GM19463 (cell line): ENCODE data around the gene C11orf52.
A peak's percentile ranks its signal among the peaks of the same experiment; 100 is the strongest.
"Not testable (repeated sequence)": the region's sequence is repeated elsewhere in the genome, so short reads cannot be mapped to it uniquely, and the experiment has no call there.

Source experiments
- ATAC-seq: cut with Tn5 transposase; IDR thresholded peaks from one replicate; pipeline ENCODE4 v1.9.1; 2021; ENCODE audit warnings: mild to moderate bottlenecking, moderate library complexity; ENCODE audit not compliant: unreplicated experiment

Gene C11orf52, protein sequence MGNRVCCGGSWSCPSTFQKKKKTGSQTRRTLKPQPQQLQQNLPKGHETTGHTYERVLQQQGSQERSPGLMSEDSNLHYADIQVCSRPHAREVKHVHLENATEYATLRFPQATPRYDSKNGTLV

DNA sequence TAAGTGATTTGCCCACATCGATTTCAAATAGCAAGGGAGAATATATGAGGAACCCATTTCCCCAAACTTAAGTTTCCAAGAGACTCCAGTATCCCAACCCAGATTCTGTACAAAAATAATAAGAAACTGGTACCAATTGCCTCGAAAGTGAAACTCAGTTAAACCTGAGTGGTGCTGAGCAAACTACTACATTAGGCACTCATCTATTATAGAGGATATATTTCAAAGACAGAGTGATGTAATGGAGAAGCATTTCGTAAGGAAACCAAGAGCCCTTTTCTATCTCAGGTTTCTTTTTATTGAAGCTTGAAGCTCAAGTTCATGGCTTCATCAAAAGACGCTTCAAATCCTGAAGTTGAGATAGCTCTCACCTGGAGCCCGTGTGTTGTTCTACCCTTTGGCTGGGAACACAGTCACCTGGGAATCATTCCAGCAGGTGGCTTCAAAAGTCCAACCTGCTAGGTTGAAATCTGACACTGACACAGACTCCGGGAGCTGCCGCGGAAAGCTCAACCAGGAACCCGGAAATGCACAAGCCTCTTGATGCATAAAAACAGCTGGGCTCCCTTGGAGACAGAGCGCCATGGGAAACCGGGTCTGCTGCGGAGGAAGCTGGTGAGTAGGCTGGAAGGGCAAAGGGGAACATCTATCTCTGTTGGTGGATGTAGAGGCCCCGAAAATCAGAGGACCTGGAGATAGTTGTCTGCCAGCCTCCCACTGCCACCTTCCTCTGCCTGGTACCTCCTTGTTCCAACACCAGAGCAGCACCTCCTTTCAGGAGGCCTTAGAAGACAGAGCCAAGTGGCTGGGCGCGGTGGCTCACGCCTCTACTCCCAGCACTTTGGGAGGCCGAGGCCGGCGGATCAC lies at the start of gene C11orf52:
C11orf52 (plus strand) TSS at position 524 of the 867 bp plus-strand sequence; CDS start at position 584, 60 bp downstream.
- no peak for ATAC-seq

DNA sequence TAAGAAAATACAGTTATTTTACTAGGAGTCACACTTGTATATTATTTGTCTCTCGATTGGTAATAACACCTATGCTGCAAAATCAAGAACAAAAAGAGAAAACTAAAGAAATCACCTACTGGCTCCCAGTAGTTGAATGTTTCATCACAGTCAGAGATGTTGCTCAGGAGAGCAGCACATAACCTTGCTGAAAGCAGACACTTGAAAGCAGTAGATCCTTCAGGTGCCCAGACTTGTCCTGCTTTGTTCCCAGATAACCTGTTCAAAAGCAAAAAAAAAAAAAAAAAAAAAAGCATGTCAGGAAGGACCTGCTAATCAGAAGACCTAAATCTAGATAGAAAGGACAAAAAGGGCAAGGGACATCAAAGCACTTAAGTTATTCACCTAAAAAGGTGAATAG lies 48.6 kb upstream of the C11orf52 start:
- no peak for ATAC-seq

DNA sequence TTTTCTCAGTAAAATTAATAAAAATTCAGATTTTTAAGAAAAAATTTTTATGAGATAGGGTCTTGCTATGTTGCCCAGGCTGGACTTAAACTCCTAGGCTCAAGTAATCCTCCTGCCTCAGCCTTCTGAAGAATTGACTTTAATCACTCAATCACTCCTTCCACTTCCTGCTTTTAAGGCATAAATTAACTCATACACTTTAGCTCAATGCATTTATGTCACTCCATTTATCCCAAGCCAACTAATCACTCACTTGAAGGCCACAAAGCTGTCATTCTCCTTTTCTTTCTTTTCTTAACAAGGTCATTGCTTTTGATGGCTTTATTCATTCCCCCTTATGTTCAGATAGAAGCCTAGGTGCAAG lies 48.2 kb upstream of the C11orf52 start:
- peak; percentile 5 for ATAC-seq

DNA sequence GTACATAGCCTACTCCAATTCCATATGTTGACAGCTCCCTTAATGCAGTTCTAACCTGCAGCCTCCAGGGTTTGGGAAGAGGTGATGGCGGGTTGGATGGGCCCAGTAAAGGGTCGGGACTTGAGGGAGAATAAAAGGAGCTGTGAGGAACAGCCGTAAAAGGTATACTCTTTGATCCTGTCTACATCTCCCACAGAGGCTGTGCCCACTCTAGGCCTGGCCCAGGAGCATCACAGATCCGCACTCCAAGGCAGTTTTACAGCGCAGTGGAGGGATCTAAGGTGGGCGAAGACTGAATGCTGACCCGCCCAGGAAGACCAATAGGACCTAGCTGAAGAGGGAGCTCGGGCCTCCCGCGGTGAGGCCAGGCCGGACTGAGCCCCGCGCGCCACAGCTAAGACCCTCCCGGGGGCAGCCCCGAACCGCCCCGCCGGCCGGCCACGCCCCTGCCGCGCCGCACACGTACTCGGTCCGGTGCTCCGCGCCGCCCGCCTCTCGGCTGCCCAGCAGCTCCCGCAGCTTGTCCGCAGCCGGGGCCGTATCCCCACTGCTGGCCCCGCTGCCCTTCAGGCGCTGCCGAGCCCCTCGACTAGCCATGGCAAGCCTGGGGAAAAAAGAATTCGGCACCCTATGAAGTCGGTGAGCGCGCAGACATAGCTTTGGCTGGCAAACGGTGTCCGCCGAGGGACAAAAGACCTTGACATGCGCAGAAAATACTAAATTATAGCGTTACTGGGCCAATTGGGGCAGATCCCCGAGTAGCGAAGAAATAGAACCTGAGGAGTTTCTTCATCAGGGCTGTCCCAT lies 47.6 kb upstream of the C11orf52 start, which contains the start of gene ALG9:
ALG9 (minus strand) TSS at position 696 of the 807 bp plus-strand sequence; CDS start at position 597, 99 bp downstream.
- ATAC-seq, result peak; percentile 96

DNA sequence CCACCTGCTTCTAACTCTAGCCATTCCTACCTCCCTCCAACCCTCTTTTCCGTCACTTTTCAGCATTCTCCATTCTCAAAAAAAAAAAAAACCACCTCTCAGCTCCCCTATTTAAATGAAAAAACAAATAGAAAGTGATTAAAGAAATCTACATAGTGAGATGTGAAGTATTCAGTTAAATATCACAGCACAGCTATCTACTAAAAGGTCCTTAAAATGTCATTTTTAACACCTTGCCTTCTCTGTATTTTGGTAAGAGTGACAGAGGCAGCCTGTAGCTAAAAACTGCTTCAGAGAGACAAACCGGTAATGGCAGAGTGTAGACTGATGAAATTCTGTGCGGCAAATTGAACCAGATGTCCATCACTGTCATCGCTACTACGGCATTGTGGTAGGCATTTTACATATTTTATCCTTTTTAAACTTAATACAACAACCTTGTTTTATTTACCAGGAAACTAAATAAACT lies 47.0 kb upstream of the C11orf52 start:
- ATAC-seq, result no peak

DNA sequence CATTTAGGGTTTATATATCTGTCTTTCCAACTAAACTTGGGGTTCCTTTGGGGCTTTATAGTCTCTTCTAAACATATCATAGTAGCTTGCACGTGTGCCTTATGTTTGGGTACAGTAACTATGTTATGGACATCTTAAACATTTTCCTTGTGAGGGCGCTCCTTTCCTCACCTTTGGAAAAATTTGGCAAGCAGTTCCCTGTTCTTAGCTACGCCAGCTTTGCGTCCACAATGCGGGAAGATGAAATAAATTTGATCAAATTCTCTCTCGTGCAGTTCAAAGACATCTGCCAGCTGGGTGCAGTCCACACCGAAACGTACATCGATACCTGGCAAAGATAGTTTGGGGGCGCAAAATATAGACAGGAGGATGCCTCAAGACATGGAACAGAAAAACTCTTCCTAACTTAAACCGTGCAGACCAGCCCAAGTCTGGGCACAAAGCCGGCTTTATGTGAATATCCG lies 40.3 kb upstream of the C11orf52 start:
- no peak for ATAC-seq

DNA sequence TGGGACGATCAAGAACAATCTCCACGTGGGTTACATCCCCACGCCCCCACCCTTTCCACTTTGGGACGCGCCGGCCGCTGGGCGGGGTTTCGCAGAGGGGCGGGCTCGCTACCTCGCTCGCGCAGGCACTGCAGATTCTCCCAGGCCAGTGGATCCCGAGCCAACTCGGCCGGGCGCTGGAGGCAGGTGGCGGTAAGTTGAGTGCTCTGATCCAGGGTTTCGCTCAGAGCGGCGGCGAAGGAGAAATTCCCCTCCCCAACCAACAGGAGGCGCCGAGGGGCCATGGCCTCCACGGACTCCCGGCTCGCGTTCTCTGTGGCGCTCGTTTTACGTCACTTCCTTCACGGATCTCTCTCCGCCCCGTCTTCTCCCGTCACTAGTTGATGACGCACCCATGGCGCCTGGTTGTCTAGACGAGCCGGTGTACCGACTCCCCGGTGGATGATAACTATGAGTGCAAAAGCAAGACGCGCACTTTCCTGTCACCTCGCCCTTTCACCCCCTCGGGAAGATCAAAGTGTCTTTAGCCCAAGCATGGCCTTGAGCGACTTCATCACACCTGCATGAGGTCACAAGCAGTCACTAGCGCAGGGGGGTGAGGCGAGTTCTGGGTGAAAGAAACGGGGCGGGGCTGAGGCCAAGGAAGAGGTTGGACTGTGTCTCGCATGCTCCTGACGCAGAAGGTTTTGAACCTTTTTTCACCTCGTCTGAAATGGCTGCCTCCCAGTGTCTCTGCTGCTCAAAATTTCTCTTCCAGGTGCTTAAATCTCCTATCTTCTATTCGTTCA lies 39.7 kb upstream of the C11orf52 start, which contains the start of the genes CFAP68 and FDXACB1:
CFAP68 (plus strand) TSS at position 693 of the 788 bp plus-strand sequence; CDS start at position 713, 20 bp downstream.
FDXACB1 (minus strand) TSS at position 317 of the 788 bp plus-strand sequence; CDS start at position 284, 33 bp downstream.
- ATAC-seq, result peak; percentile 88

DNA sequence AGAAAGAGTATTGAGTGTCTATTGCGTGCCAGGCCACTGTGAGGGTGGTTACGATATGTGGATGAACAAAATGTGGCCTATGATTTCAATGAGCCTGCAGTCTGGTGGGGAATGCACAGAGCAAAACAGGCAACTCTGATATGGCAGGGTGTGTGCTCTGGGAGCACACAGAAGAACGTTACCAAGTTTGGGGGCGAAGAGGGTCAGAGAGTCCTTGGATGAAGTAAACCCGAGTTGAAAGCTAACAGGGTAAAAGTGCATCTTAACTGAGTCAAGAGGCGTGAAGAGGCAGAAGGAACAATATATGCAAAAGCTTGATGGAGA lies 39.1 kb upstream of the C11orf52 start:
- peak; percentile 1 for ATAC-seq

DNA sequence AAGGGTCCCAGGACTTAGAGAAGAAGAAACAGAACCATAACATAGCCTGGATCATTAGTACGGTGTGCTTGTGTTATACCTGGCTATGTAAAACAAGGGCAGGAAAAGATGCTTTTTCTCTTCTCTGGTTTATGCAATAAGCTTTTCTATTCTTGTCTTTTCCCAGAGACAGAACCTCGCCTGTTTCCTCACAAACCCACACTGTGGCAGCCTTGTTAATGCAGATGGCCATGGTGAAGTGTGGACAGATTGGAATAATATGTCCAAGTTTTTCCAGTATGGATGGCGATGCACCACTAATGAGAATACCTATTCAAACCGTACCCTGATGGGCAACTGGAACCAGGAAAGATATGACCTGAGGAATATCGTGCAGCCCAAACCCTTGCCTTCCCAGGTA lies 36.5 kb upstream of the C11orf52 start:
- ATAC-seq, result no peak

DNA sequence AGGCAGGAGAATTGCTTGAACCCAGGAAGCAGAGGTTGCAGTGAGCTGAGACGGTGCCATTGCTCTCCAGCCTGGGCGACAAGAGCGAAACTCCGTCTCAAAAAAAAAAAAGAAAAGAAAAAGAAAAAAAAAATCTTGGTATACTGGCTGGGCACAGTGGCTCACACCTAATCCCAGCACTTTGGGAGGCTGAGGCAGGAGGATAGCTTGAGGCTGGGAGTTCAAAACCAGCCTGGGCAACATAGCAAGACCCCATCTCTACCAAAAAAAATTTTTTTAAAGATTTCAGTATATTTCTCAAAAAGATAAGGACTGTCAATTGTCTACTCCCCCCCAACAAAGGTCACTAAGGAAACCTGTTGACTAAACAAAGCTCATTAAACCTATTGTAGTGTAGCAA lies 33.7 kb upstream of the C11orf52 start:
- ATAC-seq, result not testable (repeated sequence)

DNA sequence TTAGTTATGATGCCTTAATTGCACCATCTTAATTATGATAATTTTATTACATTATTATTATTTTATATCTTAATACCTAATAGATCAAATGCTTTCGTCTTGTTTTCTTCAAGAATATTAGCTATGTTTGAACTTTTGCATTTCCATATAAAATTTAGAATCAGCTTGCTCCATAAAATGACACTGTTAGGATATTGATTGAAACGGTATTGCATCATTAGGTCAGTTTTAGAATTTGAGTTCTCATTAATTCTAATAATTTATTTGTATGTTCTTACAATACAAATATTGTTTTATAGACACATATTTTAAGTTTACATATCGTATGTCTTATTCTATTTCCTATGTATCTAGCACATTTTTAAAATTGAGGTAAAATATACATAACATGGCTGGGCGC lies 32.7 kb upstream of the C11orf52 start:
- ATAC-seq, result no peak

DNA sequence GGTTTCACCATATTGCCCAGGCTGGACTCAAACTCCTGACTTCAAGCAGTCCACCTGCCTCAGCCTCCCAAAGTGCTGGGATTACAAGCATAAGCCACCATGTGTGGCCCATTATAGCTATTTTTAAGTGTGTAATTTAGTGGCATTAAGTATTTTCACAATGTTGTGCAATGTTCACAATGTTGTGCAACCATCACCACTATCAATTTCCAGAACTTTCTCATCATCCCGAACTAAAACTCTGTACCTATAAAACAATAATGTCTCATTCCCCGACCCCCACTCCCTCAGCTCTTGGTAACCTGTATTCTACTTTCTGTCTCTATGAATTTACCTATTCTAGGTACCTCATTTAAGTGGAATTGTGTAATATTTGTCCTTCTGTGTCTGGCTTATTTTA lies 31.9 kb upstream of the C11orf52 start:
- no peak for ATAC-seq

DNA sequence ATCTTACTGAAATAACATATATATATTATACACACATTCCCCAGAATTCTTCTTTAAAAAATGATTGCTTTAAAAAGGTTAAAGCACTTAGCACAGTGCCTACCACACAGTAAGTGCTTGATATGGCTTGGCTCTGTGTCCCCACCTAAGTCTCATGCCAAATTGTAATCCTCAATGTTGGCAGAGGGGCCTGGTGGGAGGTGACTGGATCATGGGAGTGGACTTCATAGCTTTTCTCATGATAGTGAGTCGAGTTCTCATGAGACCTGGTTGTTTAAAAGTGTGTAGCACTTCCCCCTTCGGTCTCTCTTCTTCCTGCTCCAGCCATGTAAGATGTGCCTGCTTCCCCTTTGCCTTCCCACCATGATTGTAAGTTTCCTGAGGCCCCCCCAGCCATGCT lies 13.3 kb upstream of the C11orf52 start:
- no peak for ATAC-seq

DNA sequence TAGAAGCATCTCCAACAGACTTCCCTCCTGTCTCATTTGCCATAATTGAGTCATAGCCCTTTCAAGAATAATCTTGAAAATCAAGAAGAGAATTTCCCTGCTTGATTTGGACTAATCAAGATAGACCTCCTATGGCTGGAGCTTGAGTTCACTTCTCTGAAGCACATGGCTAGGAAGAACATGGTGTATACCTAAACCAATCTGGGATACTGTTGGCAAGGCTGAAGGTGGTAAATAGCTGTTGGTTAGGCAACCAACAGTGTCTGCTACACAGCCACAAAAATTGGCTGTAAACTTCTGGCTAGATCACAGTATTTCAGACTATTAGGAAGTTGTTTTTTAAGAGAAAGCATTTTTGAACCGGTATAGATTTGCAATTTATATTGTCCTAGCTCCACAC lies 12.0 kb upstream of the C11orf52 start:
- no peak for ATAC-seq

DNA sequence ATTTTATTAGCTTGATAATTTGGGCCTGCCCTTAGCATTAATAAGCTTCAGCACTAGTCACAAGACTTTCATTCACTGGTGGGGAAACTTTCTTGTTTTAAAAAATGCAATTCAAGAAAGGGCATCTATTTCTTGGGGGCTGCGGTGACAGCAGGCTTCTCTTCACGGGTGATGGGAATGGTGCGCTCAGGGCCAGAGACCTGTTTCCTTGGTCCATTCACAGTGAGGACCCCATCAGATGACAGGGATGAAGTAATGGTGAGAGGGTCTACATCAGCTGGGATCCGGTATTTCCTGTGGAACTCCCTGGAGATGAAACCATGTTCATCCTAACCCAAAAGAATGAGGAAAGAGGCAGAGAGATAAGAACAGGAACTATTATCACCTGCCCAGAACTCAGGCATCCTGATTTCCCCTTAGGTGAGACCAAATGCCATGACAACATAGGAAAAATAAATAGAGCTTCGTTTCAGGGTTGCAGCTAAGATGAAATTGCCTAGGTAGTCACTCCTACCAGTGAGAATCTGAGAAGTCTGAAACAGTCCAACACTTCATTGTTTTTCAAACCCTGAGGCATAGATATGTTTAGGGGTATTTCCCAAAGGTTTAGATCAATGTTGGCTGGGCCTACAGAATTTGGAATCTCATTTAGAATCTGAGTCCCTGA lies 9.9 kb upstream of the C11orf52 start:
- no peak for ATAC-seq

DNA sequence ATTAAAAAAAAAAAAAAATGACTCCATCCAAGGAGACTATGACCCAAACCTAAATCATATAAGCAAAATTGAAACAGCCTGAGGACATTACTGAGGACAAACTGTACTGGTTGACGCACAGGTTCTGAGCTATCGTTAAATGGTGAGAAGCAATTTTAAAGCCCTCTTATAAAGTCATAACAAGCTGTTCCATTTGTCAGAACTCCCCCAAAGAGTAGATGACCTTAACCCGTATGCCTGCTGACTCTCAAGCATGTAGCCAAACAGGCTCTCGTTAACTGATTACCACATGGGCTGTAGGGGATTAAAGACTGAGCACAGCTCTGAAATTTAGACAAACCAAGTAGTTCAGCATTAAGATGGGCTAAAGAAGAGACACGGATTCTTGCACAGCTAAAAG lies 9.3 kb upstream of the C11orf52 start:
- ATAC-seq, result no peak

DNA sequence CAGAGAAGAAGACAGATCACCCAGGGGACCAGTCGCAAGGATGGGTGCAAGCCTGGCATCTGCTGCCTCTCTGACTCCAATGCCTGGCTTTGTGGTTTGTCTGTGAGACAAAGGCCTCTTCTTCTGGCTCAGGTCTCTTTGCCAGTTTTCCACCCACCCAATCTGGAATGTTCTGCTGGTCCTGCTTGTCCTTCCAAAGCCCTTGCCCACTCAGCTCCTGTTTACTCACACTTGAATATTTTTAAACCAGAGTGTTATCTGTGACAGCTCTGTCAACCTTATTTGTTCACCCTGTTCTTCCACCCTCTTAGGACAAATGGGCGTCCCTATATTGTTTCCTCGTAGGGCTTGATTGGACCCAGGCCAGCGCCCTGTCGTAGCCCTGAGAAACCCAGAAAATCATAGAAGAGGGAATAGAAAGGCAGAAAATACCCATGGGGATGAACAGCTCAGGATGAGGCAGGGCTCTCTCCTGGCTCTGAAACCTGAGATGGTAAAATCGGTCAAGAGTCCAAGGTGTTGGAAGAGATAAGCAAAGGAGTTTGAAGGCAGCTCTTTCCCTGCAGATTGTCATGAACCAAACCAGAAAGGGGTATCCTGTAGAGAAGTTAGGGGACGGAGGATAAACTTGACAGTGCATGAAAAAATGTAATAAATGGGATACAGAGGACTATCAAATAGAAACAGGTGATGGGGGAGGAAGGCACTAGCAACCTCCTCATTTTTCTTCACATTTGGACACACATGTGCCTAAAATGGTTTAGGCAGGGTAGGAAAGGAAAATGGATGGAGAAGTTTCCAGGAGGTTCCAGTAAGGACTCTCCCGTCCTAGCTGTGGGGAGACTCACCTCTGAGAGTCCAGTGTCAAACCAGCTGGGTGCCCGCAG lies 7.8 kb upstream of the C11orf52 start:
- ATAC-seq, result no peak

DNA sequence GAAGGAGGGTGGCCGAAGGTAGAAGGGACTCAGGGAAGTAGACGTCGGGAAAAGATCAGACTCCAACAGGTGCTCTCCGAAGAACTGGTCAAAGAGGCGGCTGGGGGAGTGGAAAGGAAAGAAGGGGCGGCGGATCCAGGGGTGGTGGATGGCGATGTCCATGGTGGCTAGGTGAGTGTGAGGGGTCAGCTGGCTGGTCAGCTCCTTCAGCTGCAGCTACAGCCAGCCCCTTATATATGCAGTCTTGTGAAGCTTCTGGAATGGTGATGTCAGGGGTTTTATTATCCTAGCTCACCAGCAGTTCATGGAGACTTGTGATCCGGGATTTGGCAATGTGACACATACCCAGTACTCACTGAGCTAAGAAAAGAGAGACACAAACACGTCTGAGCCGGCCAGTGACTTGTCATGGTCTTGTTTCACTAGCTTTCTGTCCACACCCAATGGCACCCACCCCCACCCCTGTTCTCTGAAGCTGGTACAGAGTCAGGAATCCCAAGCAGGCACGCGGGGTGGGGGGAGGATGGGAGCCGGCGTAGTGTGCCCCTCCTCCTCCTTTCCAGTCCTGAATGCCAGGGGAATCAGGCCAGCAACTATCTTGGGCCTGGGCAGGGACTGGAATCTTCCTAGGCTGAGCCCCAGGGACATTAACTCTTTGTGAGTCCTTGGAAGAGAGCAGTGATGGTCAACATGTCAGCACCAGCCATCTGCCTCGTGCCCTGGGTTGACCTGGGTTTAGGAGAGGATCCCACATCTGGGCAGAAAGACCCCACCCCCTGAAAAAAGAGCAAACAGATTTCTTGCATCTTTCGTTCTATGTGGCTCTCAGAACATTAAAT lies 6.9 kb upstream of the C11orf52 start, which contains the start of gene CRYAB:
CRYAB (minus strand) TSS at position 208 of the 839 bp plus-strand sequence; CDS start at position 162, 46 bp downstream.
- ATAC-seq, result no peak
